Activated effector memory CD4-positive, alpha-beta T cell treated with anti-CD3 and anti-CD28 coated beads, Interleukin-2, amount 50 U/mL, for 16 hours (primary cell): Measurements from ENCODE around the gene MTMR2.
A peak's percentile ranks its signal among the peaks of the same experiment; 100 is the strongest.

ENCODE experiments used
- DNase-seq: peaks from one replicate; pipeline ENCODE4 v3.0.0-alpha.2; 2020

MTMR2 gene

GRCh38 chr11:95923728-95924413, at the start of gene MTMR2:
TSS of gene MTMR2 (minus strand) at chr11:95924107. CDS start at chr11:95923954, 153 bp downstream.
- DNase-seq: peak; percentile 83

GRCh38 chr11:95972060-95972459, 48.2 kb upstream of the MTMR2 start:
- no peak for DNase-seq

- no peak for DNase-seq
Measured at GRCh38 chr11:95968585-95968984, 44.7 kb upstream of the MTMR2 start.

GRCh38 chr11:95964281-95964680, 40.4 kb upstream of the MTMR2 start:
- no peak for DNase-seq

- DNase-seq: no peak
Measured at GRCh38 chr11:95961758-95962157, 37.9 kb upstream of the MTMR2 start.

GRCh38 chr11:95950905-95951304, 27.0 kb upstream of the MTMR2 start:
- no peak for DNase-seq

GRCh38 chr11:95948637-95949036, 24.7 kb upstream of the MTMR2 start:
- DNase-seq: no peak

- DNase-seq: no peak
Measured at GRCh38 chr11:95944623-95945022, 20.7 kb upstream of the MTMR2 start.

- no peak for DNase-seq
Measured at GRCh38 chr11:95943546-95943945, 19.6 kb upstream of the MTMR2 start.

GRCh38 chr11:95939091-95939490, 15.2 kb upstream of the MTMR2 start:
- no peak for DNase-seq

- DNase-seq: no peak
Measured at GRCh38 chr11:95937358-95937757, 13.5 kb upstream of the MTMR2 start.

GRCh38 chr11:95933594-95933993, 9.7 kb upstream of the MTMR2 start:
- DNase-seq: no peak

GRCh38 chr11:95931916-95932315, 8.0 kb upstream of the MTMR2 start:
- DNase-seq: no peak

- no peak for DNase-seq
Measured at GRCh38 chr11:95930948-95931347, 7.0 kb upstream of the MTMR2 start.

- DNase-seq: no peak
Measured at GRCh38 chr11:95926726-95927125, 2.8 kb upstream of the MTMR2 start.

GRCh38 chr11:95925011-95925410, 1.1 kb upstream of the MTMR2 start:
- DNase-seq: no peak

GRCh38 chr11:95924414-95924760, 480 bp upstream of the MTMR2 start:
- no peak for DNase-seq

- no peak for DNase-seq
Measured at GRCh38 chr11:95923439-95923727, 524 bp downstream of the MTMR2 start.

GRCh38 chr11:95922536-95923438, 1.1 kb downstream of the MTMR2 start:
- DNase-seq: no peak

- no peak for DNase-seq
Measured at GRCh38 chr11:95922099-95922498, 1.8 kb downstream of the MTMR2 start.

GRCh38 chr11:95920460-95921105, 3.3 kb downstream of the MTMR2 start:
- no peak for DNase-seq

- no peak for DNase-seq
Measured at GRCh38 chr11:95919514-95919913, 4.4 kb downstream of the MTMR2 start.

GRCh38 chr11:95918720-95919119, 5.2 kb downstream of the MTMR2 start:
- DNase-seq: no peak

- no peak for DNase-seq
Measured at GRCh38 chr11:95918056-95918455, 5.9 kb downstream of the MTMR2 start.
